ENCODE data around the gene MTSS2.

Gene MTSS2

GRCh38 chr16:70721202-70721963 is 35.5 kb upstream of the MTSS2 start:
- Histone ChIP-seq H3K9me3 (ENCODE audit: insufficient read depth, low read length) (no peaks in the 10 kb centered on the region), H3K9me2 (replicated peaks; ENCODE audit: insufficient read depth, low read length) (no peaks in the 10 kb centered on the region), H3K4me2 (ENCODE audit: low read depth, low read length, poor library complexity, severe bottlenecking) (no peak overlapping the region), H3K36me3 (ENCODE audit: low read length) (no peaks in the 10 kb centered on the region), H2AFZ (ENCODE audit: low read depth, low read length, severe bottlenecking) (no peak overlapping the region), H3K79me2 (ENCODE audit: insufficient read depth, low read length) (no peaks in the 10 kb centered on the region), H3K27me3 (ENCODE audit: low read length) (no peaks in the 10 kb centered on the region), H3F3A (ENCODE audit: insufficient read depth) (no peaks in the 10 kb centered on the region), H4K20me1 (ENCODE audit: low read depth, low read length) (no peaks in the 10 kb centered on the region), H3K9ac (ENCODE audit: low read length) (no peak overlapping the region), H3K27ac (ENCODE audit: low read depth, low read length) (no peak overlapping the region), H3K4me3 (ENCODE audit: insufficient read depth, low read length, poor library complexity, severe bottlenecking) (no peak overlapping the region)
- TF ChIP-seq EZH2phosphoT487 (conservative IDR thresholded peaks at IDR 0.05; ENCODE audit: low read length), result no peak

- Histone ChIP-seq H3K9ac (ENCODE audit: low read length) (no peak overlapping the region), H3F3A (ENCODE audit: insufficient read depth) (no peaks in the 10 kb centered on the region), H3K27ac (ENCODE audit: low read depth, low read length) (no peak overlapping the region), H3K27me3 (ENCODE audit: low read length) (no peaks in the 10 kb centered on the region), H3K9me2 (replicated peaks; ENCODE audit: insufficient read depth, low read length) (no peaks in the 10 kb centered on the region), H3K4me2 (ENCODE audit: low read depth, low read length, poor library complexity, severe bottlenecking) (no peak overlapping the region), H3K4me3 (ENCODE audit: insufficient read depth, low read length, poor library complexity, severe bottlenecking) (no peak overlapping the region), H3K79me2 (ENCODE audit: insufficient read depth, low read length) (no peaks in the 10 kb centered on the region), H3K36me3 (ENCODE audit: low read length) (no peaks in the 10 kb centered on the region), H4K20me1 (ENCODE audit: low read depth, low read length) (no peaks in the 10 kb centered on the region), H3K9me3 (ENCODE audit: insufficient read depth, low read length) (no peaks in the 10 kb centered on the region), H2AFZ (ENCODE audit: low read depth, low read length, severe bottlenecking) (no peak overlapping the region)
- TF ChIP-seq CTCF (IDR thresholded peaks at IDR 0.05; ENCODE audit: insufficient read depth, low read length, poor library complexity, severe bottlenecking) (no peak), EZH2phosphoT487 (conservative IDR thresholded peaks at IDR 0.05; ENCODE audit: low read length) (no peak)
Measured at GRCh38 chr16:70720425-70721201, 34.8 kb upstream of the MTSS2 start.

GRCh38 chr16:70717065-70717464 is 31.2 kb upstream of the MTSS2 start:
- Histone ChIP-seq H3K27me3 (ENCODE audit: low read length) (no peaks in the 10 kb centered on the region), H3K9me2 (replicated peaks; ENCODE audit: insufficient read depth, low read length) (no peaks in the 10 kb centered on the region), H3K79me2 (ENCODE audit: insufficient read depth, low read length) (no peaks in the 10 kb centered on the region), H3K27ac (ENCODE audit: low read depth, low read length) (no peak overlapping the region), H3F3A (ENCODE audit: insufficient read depth) (no peaks in the 10 kb centered on the region), H3K9me3 (ENCODE audit: insufficient read depth, low read length) (no peaks in the 10 kb centered on the region), H2AFZ (ENCODE audit: low read depth, low read length, severe bottlenecking) (no peak overlapping the region), H4K20me1 (ENCODE audit: low read depth, low read length) (no peaks in the 10 kb centered on the region), H3K36me3 (ENCODE audit: low read length) (no peaks in the 10 kb centered on the region), H3K4me3 (ENCODE audit: insufficient read depth, low read length, poor library complexity, severe bottlenecking) (no peak overlapping the region), H3K4me2 (ENCODE audit: low read depth, low read length, poor library complexity, severe bottlenecking) (no peak overlapping the region), H3K9ac (ENCODE audit: low read length) (no peak overlapping the region)
- no peak for TF ChIP-seq CTCF (IDR thresholded peaks at IDR 0.05; ENCODE audit: insufficient read depth, low read length, poor library complexity, severe bottlenecking)
- TF ChIP-seq EZH2phosphoT487 (conservative IDR thresholded peaks at IDR 0.05; ENCODE audit: low read length), result no peak
